ENCODE results near the gene MRPL2. TPM values are rescaled to one million over a fixed set of nuclear protein-coding genes. Genes with fewer than 3 reads are reported as not detected.

MRPL2 gene
- 59.3 TPM for total RNA-seq
- long read RNA-seq, transcript MRPL2-202 (7 exons, 1,588 nt), result major isoform, 20 of 23 reads
- long read RNA-seq, partial matches to known transcripts, result 0 of 23 reads
- long read RNA-seq, other reads (novel, unspliced or antisense), result 0 of 23 reads

GRCh38 chr6:43059168-43060033, at the start of gene MRPL2, which contains the start of gene KLC4:
Gene MRPL2 (minus strand): TSS chr6:43059434. CDS start chr6:43059381, 53 bp downstream.
Gene KLC4 (plus strand): TSS chr6:43059631. CDS start chr6:43061336, 1,705 bp downstream.
- peak; percentile 98 for DNase-seq (ENCODE audit: low spot score)

GRCh38 chr6:43107344-43108062, 48.3 kb upstream of the MRPL2 start:
- no peak for DNase-seq (ENCODE audit: low spot score)

DNA sequence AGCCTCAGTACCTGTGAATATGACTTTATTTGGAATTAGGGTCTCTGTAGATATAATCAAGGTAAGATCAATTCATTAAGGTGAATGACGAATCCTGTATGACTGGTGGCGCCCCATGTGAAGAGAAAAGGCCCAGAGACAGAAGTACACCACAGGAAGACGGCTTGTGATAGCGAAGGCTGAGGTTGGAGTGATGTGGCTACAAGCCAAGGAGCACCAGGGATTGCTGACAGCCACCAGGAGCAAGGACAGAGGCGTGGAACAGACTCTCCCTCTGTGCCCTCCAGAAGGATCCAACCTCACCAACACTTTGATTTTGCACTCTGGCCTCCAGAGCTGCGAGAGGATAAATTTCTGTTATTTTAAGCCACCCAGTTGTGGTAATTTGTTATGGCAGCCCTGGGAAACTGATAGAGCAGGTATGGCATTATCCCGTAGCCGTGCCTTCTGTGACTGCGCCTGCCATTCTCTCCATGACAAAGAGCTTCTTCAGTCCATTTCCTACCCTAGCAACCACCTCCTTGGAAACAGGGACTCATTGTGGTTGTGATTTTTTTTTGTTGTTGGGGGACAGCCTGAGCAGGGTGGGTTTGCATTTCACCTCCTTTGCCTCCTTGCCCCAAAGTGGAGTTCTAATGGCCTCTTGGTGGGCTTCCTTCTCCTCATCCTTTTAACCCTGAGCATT, 46.4 kb upstream of the MRPL2 start:
- DNase-seq (ENCODE audit: low spot score), result no peak

- no peak for DNase-seq (ENCODE audit: low spot score)
These were observed 44.1 kb upstream of the MRPL2 start for GRCh38 chr6:43103253-43103876.

- no peak for DNase-seq (ENCODE audit: low spot score)
These were observed 42.3 kb upstream of the MRPL2 start for GRCh38 chr6:43101497-43101896.

DNA sequence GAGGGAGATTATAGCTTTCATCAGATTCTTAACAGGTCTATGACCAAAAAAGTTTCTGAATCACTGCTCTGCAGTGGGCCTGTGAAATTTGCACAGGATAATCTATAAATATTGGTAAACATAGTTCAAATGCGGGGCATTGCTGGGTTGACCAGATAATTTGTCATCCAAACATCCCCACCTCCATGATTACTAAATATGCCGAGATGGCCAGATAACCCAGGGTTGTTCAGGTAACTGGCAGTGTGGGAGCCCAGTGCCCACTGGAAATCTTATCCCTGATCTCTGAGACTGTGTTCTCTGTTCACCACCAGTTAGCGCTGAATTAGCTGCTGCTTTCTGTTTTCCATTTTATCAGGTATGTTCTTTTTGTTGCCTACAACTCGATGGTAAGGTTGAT, 38.3 kb upstream of the MRPL2 start:
- no peak for DNase-seq (ENCODE audit: low spot score)

GRCh38 chr6:43097098-43097489, 37.9 kb upstream of the MRPL2 start:
- DNase-seq (ENCODE audit: low spot score), result no peak

GRCh38 chr6:43096451-43097097, 37.3 kb upstream of the MRPL2 start:
- no peak for DNase-seq (ENCODE audit: low spot score)

DNA sequence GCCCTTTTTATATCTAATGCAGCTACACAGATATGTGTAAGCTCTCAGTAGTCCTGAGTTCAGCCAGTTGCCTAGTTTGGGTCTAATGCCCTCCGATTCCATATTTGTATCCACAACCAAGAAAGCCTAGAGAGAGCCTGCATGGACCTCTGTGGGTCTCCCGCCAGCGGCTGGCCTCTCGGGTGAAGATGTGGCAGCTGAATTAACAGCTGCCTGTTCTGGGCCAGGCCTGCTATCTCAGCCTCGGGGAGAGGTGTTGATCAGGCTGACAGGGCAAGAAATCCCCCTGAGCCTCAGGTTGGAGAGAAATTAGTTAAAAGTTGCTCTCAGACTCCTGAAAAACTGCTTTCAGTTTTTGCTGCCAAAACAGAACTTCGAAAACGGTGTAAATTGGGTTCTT, 36.7 kb upstream of the MRPL2 start:
- DNase-seq (ENCODE audit: low spot score), result no peak

GRCh38 chr6:43093436-43094289, 34.4 kb upstream of the MRPL2 start:
- no peak for DNase-seq (ENCODE audit: low spot score)

DNA sequence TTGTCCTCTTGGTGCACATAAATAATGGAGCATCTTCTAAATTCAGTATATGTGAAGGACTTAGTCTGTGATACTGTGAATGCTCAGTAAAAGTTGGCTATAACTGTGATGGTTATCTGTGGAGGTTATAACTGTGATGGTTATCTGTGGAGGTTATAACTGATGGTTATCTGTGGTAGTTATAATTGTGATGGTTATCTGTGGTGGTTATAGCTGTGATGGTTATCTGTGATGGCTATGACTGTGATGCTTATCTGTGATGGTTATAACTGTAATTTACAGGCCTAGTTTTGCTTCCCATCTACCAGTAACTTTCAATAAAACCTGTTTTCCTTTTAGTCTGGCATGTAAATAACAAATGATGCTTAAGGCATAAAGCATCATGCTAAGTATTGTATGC, 33.4 kb upstream of the MRPL2 start:
- no peak for DNase-seq (ENCODE audit: low spot score)

DNA sequence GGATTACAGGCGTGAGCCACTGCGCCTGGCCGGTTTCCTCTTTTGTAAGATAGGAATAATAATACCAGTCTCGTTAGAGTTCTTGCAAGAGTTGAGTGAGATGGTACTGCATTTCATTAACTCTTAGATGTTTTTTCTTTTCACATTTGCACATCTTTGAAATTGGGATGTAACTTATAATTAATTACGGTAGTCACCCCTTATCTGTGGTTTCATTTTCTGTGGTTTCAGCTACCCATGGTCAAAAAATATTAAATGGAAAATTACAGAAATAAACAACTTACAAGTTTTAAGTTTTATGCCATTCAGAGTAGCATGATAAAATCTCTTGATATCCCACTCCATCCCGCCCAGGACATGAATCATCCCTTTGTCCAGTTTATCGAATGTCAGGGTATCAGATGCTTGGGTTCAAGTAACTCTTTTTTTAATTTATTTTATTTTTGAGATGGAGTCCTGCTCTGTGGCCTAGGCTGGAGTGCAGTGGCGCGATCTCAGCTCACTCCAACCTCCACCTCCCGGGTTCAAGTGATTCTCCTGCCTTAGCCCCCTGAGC, 32.3 kb upstream of the MRPL2 start:
- no peak for DNase-seq (ENCODE audit: low spot score)

GRCh38 chr6:43091020-43091419, 31.8 kb upstream of the MRPL2 start:
- DNase-seq (ENCODE audit: low spot score), result no peak

DNA sequence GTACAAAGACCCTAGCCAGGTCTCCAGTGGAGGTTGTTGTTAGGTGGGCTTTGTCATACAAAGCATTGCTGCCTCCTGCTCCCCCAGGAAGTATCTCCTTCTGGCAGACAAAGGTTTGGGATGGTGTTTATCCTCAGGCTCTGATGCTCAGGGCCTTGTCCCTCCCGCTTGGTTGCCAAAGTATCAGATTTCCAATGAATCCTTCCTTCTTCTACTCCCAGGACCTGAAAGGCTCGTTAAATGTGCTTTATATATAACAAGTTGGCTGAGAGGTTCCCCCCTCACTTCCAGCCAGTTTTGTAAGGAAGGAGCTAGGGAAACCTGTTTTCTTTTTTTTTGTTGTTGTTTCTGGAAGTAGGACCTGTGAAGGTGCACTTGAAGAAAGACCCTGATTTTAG, 31.3 kb upstream of the MRPL2 start:
- no peak for DNase-seq (ENCODE audit: low spot score)

DNA sequence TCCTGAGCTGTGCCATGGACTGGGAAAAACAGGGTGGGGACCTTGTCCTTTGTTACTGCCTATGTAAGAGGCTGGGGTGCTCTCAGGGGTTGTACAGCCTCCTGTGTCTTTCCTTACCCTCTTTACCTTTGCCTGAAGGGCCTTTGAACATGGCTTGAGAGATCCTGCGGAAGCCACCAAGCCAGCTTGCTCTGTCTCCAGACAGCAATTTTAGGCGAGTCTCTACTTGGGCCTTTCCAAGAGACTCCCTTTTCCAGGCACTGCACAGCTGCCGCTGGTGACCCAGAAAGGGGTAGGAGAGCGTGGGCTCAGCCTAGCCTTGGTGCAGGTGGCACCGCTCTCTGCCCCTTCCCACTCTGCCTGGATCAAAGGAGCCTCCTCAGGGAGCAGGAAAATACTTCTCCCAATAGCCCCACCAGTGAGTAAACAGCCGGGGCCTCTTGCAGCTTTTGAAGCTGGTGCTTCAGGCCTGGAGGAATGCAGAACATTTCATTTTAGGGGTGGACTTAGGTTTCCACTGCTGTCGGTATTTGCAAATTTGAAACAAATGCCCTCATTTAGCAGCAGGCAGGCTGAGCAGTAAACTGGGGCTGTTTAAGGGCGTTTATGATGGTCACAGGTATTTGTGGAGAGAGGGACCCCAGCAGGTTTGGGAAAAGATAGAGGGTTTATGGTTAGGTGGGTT, 30.8 kb upstream of the MRPL2 start:
- no peak for DNase-seq (ENCODE audit: low spot score)

DNA sequence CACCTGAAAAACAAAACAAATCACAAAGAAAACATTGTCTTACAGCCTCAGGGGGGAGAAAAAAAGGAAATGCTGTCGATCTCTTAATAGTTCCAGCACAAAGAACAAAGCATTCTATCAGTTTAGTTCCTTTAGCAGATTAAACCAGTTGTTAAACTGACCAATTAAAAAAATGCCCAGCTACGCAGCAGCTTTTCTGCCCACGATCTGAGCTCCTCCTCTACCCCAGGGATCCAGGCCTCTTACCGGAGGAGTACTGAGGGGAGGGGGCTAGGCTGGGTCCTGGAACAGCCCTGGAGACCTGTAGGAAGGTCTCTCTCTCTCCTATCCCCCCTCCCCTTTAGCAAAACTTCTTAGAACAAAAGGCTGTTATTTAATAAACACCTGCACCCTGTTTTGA, 30.2 kb upstream of the MRPL2 start:
- no peak for DNase-seq (ENCODE audit: low spot score)

GRCh38 chr6:43088654-43089056, 29.4 kb upstream of the MRPL2 start:
- no peak for DNase-seq (ENCODE audit: low spot score)

DNA sequence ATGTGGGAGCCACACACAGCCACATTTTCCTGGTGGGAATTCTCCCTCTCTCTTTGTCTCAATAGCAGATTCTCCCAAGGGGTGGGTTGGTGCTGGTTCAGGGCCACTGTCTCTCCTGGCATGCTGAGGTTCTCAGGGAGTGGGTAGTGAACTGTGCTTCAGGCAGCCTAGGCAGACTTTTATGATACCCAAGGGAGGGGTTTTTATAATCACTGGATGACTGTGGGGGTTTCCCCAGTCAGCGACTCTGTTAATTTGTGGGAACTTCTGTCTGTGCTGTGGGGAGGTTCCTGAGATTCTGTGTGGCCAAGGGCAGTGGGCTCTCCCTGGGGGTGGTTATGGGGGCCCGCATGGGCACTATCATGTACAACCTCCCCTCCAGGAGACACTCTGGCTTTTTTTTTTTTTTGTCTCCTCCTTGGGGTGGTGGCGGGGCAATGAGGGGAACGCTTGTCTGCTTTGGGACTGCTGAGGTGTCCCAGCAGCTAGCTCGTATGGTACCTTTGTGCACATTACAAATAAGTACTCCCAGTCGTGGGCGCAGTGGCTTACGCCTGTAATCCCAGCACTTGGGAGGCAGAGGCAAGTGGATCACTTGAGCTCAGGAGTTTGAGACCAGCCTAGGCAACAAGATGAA, 26.9 kb upstream of the MRPL2 start:
- DNase-seq (ENCODE audit: low spot score), result no peak

Measured in mesenteric fat pad (tissue), 1 donor.